A549 (cell line): ENCODE measurements around the gene RGL1. TPM values are rescaled to one million over a fixed set of nuclear protein-coding genes. Genes with fewer than 3 reads are reported as not detected.

Source experiments
- ATAC-seq, 2 experiments: fragments of 200-7000 bp in 1 of 2; fragments of >200 bp in 1 of 2; cut with Nextera tagmentation in 1 of 2; cut with Tn5 transposase in 1 of 2; 3 replicates each; pipeline versions ENCODE4 v1.8.0 to v1.9.1; 2018 to 2020; ENCODE audit warnings: mild to moderate bottlenecking in 1 of 2, moderate library complexity in 1 of 2
- CTCF ChIA-PET: fragments of 300-600 bp; sonication (Branson Sonifier 250); formaldehyde crosslinking; extraction: SDS; loops from one replicate; lab custom pipeline; 2021; ENCODE audit warnings: antibody characterized with exemption, inconsistent platforms; lab: Yijun Ruan, JAX
- POLR2A ChIA-PET: fragments of 350-600 bp; formaldehyde crosslinking; extraction: SDS; loops from one replicate; lab custom pipeline; 2021; ENCODE audit warnings: antibody characterized with exemption, inconsistent platforms; lab: Yijun Ruan, JAX
- DNase-seq, 2 experiments: peaks; one replicate each; pipeline versions ENCODE4 v3.0.0 to v3.0.0-alpha.2; 2011 to 2016; ENCODE audit warnings: low read depth in 1 of 2, low spot score in 1 of 2
- FAIRE-seq: peaks from 2 replicates; lab custom pipeline; 2011; peaks lifted over from hg19 to GRCh38; lab: Jason Lieb, UNC
- H3K27ac ChIP-seq, 2 experiments: fragments of >200 bp; sonication (Bioruptor Twin); formaldehyde crosslinking; 3 replicates each; pipeline ENCODE4 v1.5.1; 2016 to 2017
- H3K4me1 ChIP-seq: fragments of >200 bp; sonication (Bioruptor Twin); formaldehyde crosslinking; 3 replicates; pipeline ENCODE4 v1.6.1; 2016
- H3K4me2 ChIP-seq: fragments of >200 bp; sonication (Bioruptor Twin); formaldehyde crosslinking; 3 replicates; pipeline ENCODE4 v1.6.1; 2016
- H3K4me3 ChIP-seq: fragments of >200 bp; sonication (Bioruptor Twin); formaldehyde crosslinking; 3 replicates; pipeline ENCODE4 v1.5.1; 2016
- H3K9me3 ChIP-seq: fragments of >200 bp; sonication (Bioruptor Twin); formaldehyde crosslinking; 3 replicates; pipeline ENCODE4 v1.6.1; 2016
- ATOH8 ChIP-seq: fragments of 250-450 bp; sonication (Bioruptor Pico); IDR thresholded peaks from 2 replicates; pipeline ENCODE4 v1.5.0; 2020; ENCODE audit warnings: low read depth, mild to moderate bottlenecking, moderate library complexity
- BHLHE40 ChIP-seq: IDR thresholded peaks from 2 replicates; pipeline ENCODE4 v1.6.1; 2012; ENCODE audit warnings: low read depth, low read length, inconsistent platforms
- CTCF ChIP-seq: fragments of >200 bp; sonication (Bioruptor Twin); formaldehyde crosslinking; IDR thresholded peaks from 3 replicates; pipeline ENCODE4 v1.5.1; 2016
- FOXS1 ChIP-seq: fragments of 250-450 bp; sonication (Bioruptor Pico); IDR thresholded peaks from 2 replicates; pipeline ENCODE4 v1.5.0; 2020; ENCODE audit warnings: mild to moderate bottlenecking, moderate library complexity
- GATA3 ChIP-seq: IDR thresholded peaks from 2 replicates; pipeline ENCODE4 v1.6.1; 2012; ENCODE audit warnings: borderline replicate concordance
- HEYL ChIP-seq: fragments of 250-450 bp; sonication (Bioruptor Pico); IDR thresholded peaks from 2 replicates; pipeline ENCODE4 v1.8.0; 2021; ENCODE audit warnings: mild to moderate bottlenecking, moderate library complexity
- MAFK ChIP-seq: fragments of 450-650 bp; IDR thresholded peaks from 2 replicates; pipeline ENCODE4 v1.6.1; 2014; ENCODE audit not compliant: partially characterized antibody
- POLR2AphosphoS2 ChIP-seq: conservative IDR thresholded peaks from 2 replicates; pipeline ENCODE4 v1.6.1; 2012; ENCODE audit warnings: low read length, improper control_type of control experiment, inconsistent platforms
- RCOR1 ChIP-seq: fragments of 150-350 bp; IDR thresholded peaks from 2 replicates; pipeline ENCODE4 v1.6.1; 2014; ENCODE audit warnings: antibody characterized with exemption, low read length, low read depth
- REST ChIP-seq: fragments of 200-600 bp; sonication (generic); IDR thresholded peaks from 2 replicates; pipeline ENCODE4 v1.6.1; 2016; ENCODE audit warnings: antibody characterized with exemption, mild to moderate bottlenecking, moderate library complexity
- RFX5 ChIP-seq: fragments of 450-650 bp; IDR thresholded peaks from 2 replicates; pipeline ENCODE4 v1.7.1; 2014; ENCODE audit warnings: antibody characterized with exemption, mild to moderate bottlenecking, moderate library complexity
- RNF2 ChIP-seq: fragments of 200-600 bp; sonication (generic); IDR thresholded peaks from 2 replicates; pipeline ENCODE4 v1.6.1; 2016; ENCODE audit warnings: low read depth, mild to moderate bottlenecking, antibody characterized with exemption, moderate library complexity, borderline replicate concordance
- SMC3 ChIP-seq: fragments of >200 bp; sonication (Bioruptor Twin); formaldehyde crosslinking; IDR thresholded peaks from 3 replicates; pipeline ENCODE4 v1.6.1; 2018; ENCODE audit warnings: inconsistent platforms
- TP53 ChIP-seq: fragments of 250-450 bp; sonication (Bioruptor Pico); IDR thresholded peaks from 2 replicates; pipeline ENCODE4 v1.5.0; 2021; ENCODE audit warnings: mild to moderate bottlenecking, moderate library complexity
- WGBS: methylation state at CpG from one replicate; pipeline ENCODE4 v1.1.6; 2017; ENCODE audit errors: missing lambda C conversion rate; 5-methylcytosine and 5-hydroxymethylcytosine counted together
- polyA plus RNA-seq, 4 experiments: library from polyadenylated mRNA; depleted of rRNA in 3 of 4; stranded (reverse); fragments of >200 nt; fragmentation: RNase III in 1 of 4; extraction: RNeasy Plus Mini Kit Qiagen cat#74134 plus additional on column Dnase treatment in 1 of 4; gene quantifications; 2 replicates in 3 of 4; 3 replicates in 1 of 4; pipeline ENCODE4 v1.2.3, GENCODE V29; 2011 to 2017
- TF ChIP-seq, protein P1 (sequence below): fragments of 150-350 bp; IDR thresholded peaks from 2 replicates; pipeline ENCODE4 v1.6.1; 2014; ENCODE audit warnings: low read depth, mild to moderate bottlenecking, low read length
- TF ChIP-seq, protein P2 (sequence below): IDR thresholded peaks from 2 replicates; pipeline ENCODE4 v1.6.1; 2012
- TF ChIP-seq, protein P3 (sequence below): IDR thresholded peaks from 2 replicates; pipeline ENCODE4 v1.6.1; 2012; ENCODE audit warnings: low read depth, borderline replicate concordance

RGL1 gene
- polyA plus RNA-seq, 2 of the 4 experiments (the other 2 are of a cell fraction): 1.0 to 3.8 TPM

- TF ChIP-seq REST: no peak
- TF ChIP-seq TP53: no peak
- no peak for TF ChIP-seq MAFK
Observed at GRCh38 chr1:183776731-183777130, 28.2 kb upstream of the RGL1 start (continued).

GRCh38 chr1:183777328-183777727 lies 27.6 kb upstream of the RGL1 start:
- no peak for FAIRE-seq
- no peak overlapping the region for H3K4me2 ChIP-seq
- no peaks in the 10 kb centered on the region for H3K4me1 ChIP-seq
- POLR2A ChIA-PET: no interaction called here
- TF ChIP-seq CTCF (no peak), REST (no peak)
- TF ChIP-seq, all 56 proteins: peak for 0
- H3K4me3 ChIP-seq: no peak overlapping the region
- CTCF ChIA-PET: interaction anchor here (0.6 to 0.9 kb wide), 2 partner anchors 9 to 78 kb away, joined by 3 to 4 read pairs; no protein-coding TSS in a partner anchor
- no peak overlapping the region for H3K27ac ChIP-seq
- H3K9me3 ChIP-seq: peaks cover 12% of the 10 kb centered on the region; the same call in 1 of the 3 replicates
- WGBS: 7% methylated on average over 3 of the region's 3 CpGs
- DNase-seq: peak in 1 of 2 experiments; percentile 6
- no peak for ATAC-seq

DNA sequence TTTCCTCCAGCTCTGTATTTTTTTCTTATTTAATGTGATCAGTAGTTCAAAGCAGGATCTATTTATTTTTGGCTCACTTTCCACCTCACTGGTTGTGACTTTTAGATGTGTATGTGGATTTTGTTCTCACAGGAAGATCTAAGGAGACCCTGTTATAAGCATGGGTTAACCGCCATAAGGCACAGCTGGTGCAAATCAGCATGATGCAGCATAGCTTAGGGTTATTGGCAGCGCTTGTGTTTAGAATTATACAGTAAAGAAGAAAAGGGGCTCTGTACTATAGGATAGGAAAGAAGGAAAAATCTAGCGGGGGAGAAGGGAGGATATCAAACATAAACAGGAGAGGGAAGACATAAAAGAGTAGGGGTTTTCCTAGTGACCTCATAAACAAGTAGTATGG lies 26.9 kb upstream of the RGL1 start:
- DNase-seq: no peak
- FAIRE-seq: no peak
- ChIA-PET POLR2A (no interaction called here), CTCF (no interaction called here)
- WGBS: 84% methylated on average over 3 of the region's 3 CpGs
- no peaks in the 10 kb centered on the region; the same call in 2 of the 3 replicates for H3K4me1 ChIP-seq
- no peak overlapping the region for H3K4me2 ChIP-seq
- no peak overlapping the region for H3K4me3 ChIP-seq
- H3K9me3 ChIP-seq: peaks cover 12% of the 10 kb centered on the region; the same call in 1 of the 3 replicates
- no peak for ATAC-seq
- no peak overlapping the region for H3K27ac ChIP-seq
- TF ChIP-seq BHLHE40 (no peak), RFX5 (no peak), GATA3 (no peak), FOXS1 (CRISPR knock-in tag) (no peak), SMC3 (no peak), HEYL (no peak), REST (no peak), RCOR1 (no peak), RNF2 (no peak), ATOH8 (CRISPR knock-in tag) (no peak), POLR2AphosphoS2 (no peak)
- TF ChIP-seq, protein P1, sequence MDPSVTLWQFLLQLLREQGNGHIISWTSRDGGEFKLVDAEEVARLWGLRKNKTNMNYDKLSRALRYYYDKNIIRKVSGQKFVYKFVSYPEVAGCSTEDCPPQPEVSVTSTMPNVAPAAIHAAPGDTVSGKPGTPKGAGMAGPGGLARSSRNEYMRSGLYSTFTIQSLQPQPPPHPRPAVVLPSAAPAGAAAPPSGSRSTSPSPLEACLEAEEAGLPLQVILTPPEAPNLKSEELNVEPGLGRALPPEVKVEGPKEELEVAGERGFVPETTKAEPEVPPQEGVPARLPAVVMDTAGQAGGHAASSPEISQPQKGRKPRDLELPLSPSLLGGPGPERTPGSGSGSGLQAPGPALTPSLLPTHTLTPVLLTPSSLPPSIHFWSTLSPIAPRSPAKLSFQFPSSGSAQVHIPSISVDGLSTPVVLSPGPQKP: no peak
- TF ChIP-seq, protein P2, sequence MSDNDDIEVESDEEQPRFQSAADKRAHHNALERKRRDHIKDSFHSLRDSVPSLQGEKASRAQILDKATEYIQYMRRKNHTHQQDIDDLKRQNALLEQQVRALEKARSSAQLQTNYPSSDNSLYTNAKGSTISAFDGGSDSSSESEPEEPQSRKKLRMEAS: no peak
- TF ChIP-seq, protein P3, sequence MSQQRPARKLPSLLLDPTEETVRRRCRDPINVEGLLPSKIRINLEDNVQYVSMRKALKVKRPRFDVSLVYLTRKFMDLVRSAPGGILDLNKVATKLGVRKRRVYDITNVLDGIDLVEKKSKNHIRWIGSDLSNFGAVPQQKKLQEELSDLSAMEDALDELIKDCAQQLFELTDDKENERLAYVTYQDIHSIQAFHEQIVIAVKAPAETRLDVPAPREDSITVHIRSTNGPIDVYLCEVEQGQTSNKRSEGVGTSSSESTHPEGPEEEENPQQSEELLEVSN: no peak
